Measurements from ENCODE around the gene GSTK1.
"Not testable (repeated sequence)": the region's sequence is repeated elsewhere in the genome, so short reads cannot be mapped to it uniquely, and the experiment has no call there.

GSTK1 gene

DNA sequence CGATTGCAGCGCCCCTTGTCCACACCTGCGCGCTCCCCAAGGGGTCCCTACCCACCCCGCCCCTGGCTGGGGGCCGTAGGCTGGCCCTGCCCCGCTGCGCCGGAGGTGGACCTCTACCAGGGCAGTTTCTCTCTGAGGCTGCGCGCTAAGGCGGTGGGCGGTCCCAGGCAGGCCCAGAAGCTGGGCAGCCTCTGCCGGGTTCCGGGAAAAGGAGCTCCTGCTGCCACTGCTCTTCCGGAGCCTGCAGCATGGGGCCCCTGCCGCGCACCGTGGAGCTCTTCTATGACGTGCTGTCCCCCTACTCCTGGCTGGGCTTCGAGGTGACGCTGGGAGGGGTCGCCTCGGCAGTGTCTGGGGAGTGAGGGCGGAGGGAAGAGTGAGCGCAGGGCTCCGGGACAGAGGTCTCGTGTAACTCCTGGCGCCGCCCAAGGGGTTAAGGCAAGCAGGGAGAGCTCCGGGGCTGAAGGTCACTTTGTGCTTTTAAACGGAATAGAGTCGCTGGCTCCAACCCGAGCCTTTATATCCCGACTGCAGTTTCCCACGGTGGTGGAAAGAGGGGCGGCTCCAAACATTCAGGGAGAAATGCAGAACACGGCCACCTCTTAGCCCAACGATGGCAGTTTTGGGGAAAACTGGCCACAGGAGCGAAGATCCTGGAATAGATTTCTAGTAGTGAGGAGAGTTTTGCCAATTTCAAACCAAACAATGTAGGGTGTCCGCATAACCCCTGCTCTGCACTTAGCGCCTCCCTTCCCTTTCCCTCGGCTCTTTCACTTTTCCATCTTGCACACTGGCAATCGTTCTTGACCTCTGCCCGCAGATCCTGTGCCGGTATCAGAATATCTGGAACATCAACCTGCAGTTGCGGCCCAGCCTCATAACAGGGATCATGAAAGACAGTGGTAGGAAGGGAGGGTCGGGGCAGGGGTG is at the start of gene GSTK1:
Gene GSTK1 (plus strand): TSS at position 176 of the 930 bp plus-strand sequence. CDS start 73 bp downstream, at position 249.
- peak; percentile 18 to 25 for DNase-seq (ENCODE audit: low read depth in 2 of 2)

DNA sequence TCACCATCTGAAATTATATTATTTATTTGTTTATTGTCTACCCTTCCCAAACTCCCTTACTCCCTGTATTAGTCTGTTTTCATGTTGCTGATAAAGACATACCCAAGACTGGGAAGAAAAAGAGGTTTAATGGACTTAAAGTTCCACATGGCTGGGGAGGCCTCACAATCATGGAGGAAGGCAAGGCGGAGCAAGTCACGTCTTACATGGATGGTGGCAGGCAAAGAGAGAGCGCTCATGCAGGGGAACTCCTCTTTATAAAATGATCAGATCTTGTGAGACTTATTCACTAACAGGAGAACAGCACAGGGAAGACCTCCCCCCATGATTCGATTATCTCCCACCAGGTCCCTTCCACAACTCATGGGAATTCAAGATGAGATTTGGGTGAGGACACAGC is 49.8 kb upstream of the GSTK1 start:
- DNase-seq (ENCODE audit: low read depth in 2 of 2) = not testable (repeated sequence)

DNA sequence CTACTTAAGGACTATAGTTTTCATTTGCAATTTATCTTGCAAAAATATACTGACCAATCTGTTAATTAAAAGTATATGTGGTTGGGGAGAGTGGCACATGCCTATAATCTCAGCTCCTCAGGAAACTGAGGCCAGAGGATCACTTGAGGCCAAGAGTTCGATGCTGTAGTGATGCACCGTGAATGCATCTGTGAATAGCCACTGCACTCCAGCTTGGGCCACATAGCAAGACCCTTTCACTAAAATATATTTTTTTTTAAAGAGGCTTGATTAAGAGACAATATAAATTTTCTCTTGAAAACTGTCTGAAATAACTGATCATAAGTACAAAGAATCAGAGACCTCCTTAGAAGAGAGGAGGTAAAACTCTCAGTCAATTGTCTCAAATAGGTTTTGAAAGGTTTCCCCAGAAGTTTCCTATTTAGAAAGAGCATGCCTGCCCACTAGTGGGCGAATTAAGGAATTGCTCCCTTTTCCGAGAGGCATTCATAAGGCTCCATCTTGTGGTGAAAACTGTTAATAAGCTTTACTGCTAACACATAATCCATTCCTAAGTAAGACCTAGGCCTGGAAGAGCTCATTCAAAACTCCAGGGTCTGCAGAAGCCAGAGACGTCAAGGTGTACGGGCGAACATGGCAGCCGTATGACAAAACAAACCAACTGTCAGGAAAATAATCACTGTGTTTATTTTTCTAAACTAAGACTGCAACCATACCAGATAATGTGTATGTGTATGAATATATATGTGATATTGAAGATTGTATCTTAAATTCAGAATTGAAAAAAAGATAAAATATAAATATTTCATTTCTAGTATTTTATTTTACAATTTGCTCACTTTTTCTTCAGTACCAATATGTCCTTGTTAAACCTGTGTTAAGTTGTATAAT is 48.2 kb upstream of the GSTK1 start:
- DNase-seq (ENCODE audit: low read depth in 2 of 2) = peak; percentile 48 to 57

DNA sequence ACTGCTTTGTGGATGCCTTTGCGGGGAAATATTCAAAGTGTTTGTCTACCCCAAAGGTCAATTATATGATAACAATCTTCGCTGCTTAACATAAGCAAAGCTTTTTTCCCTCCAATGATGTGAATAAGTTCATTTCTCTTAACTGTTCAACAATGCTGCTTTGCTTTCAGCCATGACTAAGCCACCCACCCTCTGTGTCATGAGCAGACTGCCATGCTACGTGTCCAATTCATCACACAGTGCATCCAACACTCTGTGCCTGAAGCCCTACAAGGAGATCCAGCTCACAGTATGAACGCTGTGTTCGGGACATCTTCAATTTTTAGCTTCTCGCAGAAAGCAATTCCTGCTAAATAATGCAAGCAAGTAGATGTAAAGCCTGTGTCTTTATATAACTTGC is 47.1 kb upstream of the GSTK1 start:
- DNase-seq (ENCODE audit: low read depth in 2 of 2) = no peak

DNA sequence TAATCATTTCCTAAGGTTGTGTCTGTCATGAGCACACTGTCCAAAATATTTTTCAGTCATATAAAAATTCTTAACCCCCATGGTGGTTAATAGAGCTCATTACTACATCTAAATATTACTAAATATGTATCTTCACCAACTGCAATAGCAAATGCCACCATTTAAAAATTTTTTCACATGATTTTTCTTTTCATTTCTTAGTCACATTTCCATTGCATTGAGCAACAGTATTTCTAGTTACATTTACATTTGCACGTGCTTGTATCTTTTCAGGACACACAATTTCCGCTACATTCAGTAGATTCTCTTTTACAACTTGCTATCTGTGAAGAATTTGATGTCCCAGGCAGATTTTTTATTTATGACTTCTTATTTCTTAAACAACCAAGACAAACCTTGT is 46.6 kb upstream of the GSTK1 start:
- no peak for DNase-seq (ENCODE audit: low read depth in 2 of 2)

DNA sequence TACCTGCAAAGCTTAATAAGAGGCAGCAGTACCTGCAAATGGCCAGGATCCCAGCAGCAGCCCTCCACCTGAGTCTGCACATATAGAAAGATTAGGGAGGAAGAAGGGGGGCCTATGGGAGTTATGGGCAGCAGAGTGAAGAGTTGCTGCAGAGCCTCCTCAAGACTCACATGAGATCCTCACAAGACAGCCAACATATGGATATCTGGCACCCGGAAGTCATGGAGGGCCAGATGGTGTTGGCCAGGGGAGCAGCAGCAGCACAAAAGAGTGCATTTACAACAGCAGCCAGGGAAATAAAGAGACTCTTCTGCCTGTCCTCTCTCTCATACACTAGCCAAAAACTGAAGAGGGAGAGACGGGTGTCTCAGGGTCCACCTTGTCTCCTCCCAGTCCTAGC is 45.4 kb upstream of the GSTK1 start:
- DNase-seq (ENCODE audit: low read depth in 2 of 2) = no peak

DNA sequence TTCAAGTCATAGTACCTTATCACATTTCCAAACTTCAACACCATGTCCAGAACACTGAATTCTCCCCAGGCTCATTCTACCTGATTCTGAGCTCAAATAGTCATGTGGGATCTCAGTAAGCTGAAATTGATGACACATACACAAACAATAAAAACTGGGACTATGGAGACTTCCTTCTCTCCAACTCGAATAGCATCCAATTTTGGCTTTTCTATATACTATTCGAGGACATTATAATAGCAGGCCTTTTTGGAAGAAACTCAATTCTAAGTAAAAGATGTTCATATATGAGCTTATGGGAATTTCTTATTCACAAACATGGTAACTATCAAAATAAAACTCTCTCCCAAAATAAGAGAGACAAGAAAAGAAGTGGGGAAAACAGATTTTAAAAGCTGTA is 42.0 kb upstream of the GSTK1 start:
- no peak for DNase-seq (ENCODE audit: low read depth in 2 of 2)

DNA sequence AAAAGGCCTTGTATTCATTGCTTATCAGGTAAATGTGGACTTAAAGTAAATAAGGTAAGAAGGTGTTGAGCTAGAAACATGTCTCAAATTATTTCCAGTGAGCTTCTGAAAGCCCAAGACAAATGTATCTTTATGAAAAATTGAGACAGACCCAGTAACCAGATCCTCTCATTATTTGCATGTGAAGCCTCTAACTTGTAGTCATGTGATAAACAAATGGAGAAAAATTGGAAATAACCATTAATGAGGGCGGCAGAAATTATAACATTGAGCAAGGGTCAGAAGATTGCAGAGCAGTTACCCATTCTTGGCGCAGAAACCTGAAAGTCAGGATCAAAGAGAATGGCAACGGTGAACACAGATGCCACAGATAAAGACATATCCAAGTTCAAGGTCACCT is 41.5 kb upstream of the GSTK1 start, which contains the start of gene TAS2R40:
Gene TAS2R40 (plus strand): TSS at position 301 of the 400 bp plus-strand sequence. CDS start 42 bp downstream, at position 343.
- DNase-seq (ENCODE audit: low read depth in 2 of 2) = no peak

DNA sequence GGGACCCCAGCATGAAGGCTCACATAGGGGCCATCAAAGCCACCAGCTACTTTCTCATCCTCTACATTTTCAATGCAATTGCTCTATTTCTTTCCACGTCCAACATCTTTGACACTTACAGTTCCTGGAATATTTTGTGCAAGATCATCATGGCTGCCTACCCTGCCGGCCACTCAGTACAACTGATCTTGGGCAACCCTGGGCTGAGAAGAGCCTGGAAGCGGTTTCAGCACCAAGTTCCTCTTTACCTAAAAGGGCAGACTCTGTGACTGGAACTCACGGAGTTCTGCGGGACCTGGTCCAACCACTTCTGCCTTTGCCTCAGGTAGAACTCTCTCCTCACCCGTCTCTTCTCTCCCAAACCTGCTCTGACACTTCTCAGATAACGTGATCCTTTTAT is 40.5 kb upstream of the GSTK1 start:
- DNase-seq (ENCODE audit: low read depth in 2 of 2) = no peak

DNA sequence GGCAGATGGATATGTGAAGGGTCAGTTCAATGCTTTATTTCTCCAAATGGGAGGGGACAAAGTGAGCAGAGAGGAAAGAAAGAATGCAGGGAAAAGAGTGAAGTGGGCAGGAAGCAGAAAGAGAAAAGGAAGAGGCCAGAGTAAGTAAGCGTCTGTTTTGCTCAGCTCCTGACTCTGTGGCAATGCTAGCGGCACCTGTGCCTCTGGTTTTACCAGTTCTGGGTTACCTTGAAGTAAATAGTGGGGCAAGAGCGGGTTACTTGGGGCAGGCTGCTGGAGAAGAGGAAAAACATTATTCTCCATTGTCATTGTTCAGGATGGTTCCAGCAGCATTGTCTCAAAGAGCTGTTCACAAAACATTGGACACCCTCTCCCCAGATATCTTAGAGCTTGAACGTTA is 39.5 kb upstream of the GSTK1 start:
- DNase-seq (ENCODE audit: low read depth in 2 of 2) = no peak

DNA sequence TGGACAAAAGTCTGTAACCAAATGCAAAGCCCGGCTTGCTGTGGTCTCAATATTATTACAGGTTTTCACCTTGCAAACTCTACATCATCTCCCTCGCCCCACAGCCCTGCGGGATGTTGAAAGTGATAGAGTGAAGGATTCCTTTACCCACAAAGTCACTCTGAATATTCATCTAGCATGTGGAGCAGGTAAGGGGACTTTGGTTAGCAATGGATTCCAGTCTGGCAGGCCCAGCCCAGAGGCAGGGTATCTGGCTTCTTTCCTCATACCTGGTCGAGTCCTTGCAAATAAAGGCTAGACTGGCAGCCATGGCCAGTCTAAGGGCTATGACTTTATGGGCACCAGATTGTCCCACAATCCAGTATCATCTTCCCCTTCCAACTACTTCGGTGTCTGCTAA is 38.2 kb upstream of the GSTK1 start:
- no peak for DNase-seq (ENCODE audit: low read depth in 2 of 2)

DNA sequence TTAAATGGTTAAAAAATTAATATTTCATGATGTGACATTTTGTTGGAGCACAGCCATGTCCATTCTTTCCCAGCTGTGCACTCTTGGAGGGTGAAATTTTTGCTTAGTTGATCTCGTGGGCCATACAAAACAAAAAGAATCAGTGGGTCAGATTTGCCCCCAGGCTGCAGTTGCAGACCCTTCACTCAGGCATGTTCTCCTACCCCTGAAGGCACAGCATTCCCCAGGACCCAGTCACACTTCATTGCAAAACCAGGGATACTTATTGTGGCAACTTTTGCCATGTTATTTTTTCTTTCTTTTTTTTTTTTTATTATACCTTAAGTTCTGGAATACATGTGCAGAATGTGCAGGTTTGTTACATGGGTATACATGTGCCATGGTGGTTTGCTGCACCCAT is 35.4 kb upstream of the GSTK1 start:
- DNase-seq (ENCODE audit: low read depth in 2 of 2) = no peak

DNA sequence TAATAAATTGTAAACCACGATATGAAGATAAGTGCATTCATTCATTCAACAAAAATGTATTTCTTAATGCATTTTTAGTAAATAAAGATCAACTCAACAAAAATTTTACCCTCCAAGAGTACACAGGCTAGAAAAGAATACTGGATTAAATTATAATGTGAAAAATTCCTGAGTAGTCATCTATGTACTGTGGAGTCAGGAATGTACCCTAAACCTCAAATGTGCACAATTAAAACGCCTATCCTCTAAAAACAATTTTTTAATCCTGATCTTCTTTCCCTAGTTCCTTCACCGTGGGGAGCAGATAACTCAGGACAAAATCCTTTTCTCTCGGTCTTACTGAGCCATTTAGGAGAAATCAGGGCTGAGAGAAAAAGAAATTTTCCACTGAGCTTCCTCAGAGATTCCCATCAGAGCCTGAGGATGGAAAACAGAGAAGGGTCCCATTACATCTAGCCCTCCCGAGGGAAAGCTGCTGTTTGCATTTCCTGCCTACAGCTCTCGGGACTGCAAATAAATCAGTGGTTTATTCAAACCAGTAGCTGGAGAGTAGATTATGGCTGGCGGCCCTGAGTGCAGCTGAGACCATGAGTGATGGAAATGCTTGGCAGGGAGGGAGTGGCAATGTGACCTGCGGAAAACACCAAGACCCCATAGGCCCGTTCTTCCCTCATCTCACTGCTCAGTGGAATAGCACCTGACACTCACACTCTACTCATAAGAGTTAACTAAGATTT is 34.0 kb upstream of the GSTK1 start:
- no peak for DNase-seq (ENCODE audit: low read depth in 2 of 2)

DNA sequence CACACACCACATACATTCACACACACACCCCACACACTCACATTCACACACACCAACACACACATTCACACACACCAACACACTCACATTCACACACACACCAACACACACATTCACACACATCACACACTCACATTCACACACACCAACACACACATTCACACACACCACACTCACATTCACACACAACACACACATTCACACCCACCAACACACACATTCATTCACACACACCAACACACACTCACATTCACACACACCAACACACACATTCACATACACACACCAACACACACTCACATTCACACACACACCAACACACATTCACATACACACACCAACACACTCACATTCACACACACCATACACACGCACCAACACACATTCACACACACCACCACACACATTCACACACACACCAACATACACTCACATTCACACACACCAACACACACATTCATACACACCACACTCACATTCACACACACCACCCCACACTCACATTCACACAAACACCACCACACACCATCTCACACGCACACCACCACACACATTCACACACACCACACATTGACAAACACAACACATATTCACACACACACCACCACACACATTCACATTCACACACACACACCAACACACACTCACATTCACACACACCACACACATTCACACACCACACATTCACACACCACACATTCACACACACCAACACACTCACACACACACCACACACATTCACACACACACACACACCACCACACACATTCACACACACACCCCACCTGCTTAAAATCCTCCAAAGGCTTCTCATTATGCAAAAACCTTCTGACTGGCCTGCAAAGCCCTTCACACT is 32.4 kb upstream of the GSTK1 start:
- no peak for DNase-seq (ENCODE audit: low read depth in 2 of 2)

DNA sequence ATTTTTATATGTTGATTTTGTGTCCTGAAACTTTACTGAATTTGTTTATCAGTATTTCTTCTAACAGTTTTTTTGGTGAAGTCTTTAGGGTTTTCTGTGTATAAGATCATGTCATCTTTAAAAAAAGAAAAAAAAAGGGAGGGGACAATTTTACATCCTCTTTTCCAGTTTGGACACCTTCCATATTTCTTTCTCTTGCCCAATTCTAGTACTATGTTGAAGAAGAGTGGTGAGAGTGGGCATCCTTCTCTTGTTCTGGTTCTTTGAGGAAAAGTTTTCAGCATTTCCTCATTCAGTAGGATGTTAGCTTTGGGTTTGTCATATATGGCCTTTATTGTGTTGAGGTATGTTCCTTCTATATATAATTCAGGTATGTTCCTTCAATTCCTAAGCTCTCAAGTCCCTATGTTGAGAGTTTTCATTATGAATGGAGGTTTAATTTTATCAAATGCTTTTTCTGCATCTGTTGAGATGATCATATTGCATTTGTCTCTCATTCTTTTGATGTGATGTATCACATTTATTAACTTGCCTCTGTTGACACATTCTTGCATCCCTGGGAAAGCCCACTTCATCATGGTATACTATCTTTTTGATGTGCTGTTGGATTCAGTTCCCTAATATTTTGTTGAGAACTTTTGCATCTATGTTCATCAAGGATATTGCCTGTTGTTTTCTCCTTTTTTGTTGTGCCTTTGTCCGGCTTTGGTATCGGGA is 29.3 kb upstream of the GSTK1 start:
- DNase-seq (ENCODE audit: low read depth in 2 of 2) = no peak

DNA sequence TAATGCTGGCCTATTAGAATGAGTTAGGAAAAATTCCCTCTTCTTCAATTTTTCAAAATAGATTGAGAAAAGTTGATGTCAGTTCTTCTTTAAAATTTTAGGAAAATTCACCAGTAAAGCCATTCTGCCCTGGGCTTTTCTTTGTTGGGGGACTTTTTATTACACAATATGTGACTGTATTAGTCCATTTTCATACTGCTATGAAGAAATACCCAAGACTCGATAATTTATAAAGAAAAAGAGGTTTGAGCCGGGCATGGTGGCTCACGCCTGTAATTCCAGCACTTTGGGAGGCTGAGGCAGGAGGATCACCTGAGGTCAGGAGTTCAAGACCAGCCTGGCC is 28.7 kb upstream of the GSTK1 start:
- no peak for DNase-seq (ENCODE audit: low read depth in 2 of 2)

DNA sequence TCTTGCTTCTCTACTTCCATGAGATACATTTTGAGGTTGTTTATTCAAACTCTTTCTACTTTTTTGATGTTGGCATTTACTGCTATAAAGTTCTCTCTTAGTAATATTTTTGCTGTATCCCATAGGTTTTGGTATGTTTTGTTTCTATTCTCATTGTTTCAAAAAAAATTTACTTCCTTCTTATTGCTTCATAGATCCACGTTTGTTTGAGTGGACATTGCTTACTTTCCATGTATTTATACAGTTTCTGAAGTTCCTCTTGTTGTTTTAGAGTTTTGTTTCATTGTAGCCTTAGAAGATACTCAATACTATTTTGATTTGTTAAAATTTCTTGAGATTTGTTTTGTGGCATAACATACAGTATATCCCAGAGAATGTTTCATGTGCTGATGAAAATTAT is 27.7 kb upstream of the GSTK1 start:
- no peak for DNase-seq (ENCODE audit: low read depth in 2 of 2)

DNA sequence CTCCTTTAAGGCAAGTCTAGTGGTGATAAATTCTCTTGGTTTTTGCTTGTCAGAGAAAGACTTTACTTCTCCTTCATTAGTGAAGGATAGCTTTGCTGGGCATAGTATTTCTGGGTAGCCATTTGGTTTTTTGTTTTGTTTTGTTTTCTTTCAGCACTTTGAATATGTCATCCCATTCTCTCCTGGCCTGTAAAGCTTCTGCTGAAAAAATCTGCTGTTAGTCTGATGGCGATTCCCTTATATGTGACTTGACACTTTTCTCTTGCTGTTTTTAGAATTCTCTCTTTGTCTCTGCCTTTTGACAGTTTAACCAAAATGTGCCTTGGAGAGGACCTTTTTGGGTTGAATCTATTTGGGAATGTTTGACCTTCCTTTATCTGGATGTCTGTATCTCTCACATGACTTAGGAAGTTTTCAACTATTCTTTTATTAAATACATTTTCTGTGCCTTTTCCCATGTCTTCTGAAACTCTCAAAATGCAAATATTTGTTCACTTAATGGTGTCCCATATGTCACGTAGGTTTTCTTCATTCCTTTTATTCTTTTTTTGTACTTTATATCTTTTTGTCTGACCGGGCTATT is 26.7 kb upstream of the GSTK1 start:
- no peak for DNase-seq (ENCODE audit: low read depth in 2 of 2)

DNA sequence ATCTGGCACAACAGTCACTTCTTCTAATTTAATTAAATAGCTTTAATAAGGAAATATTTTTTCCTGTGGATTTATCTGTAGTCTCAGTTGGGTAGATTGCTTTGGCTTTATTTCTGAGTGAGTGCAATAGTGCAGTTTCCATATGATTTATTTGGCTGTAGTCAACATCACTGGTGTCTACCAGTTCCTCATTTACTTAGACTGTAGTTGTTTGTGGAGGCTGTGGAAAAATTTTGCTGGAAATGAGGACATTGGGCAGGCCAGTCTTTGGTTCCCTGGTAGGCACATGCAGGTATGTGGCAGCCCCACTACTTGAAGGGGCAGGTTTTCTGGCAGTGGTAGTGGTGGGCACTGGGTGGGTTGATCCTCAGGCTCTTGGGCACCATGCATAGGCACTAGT is 25.9 kb upstream of the GSTK1 start:
- DNase-seq (ENCODE audit: low read depth in 2 of 2) = no peak
